PC-9 (cell line): ENCODE results near the gene CEP112. TPM values are rescaled to one million over a fixed set of nuclear protein-coding genes. Genes with fewer than 3 reads are reported as not detected.

Experiments
- BruUV-seq: library from RNA; stranded (reverse); fragments of 400-500 nt; replicated peaks from 2 replicates; lab custom pipeline; 2021; lab: Mats Ljungman, UMichigan
- CTCF ChIA-PET: fragments of 300-600 bp; sonication (Branson Sonifier 250); formaldehyde crosslinking; loops from one replicate; lab custom pipeline; 2022; ENCODE audit warnings: antibody characterized with exemption; lab: Charles Lee
- POLR2A ChIA-PET: fragments of 300-600 bp; sonication (Branson Sonifier 250); formaldehyde crosslinking; loops from one replicate; lab custom pipeline; 2022; ENCODE audit warnings: antibody characterized with exemption; ENCODE audit not compliant: unreplicated experiment; lab: Charles Lee
- DNase-seq, 2 experiments: peaks; one replicate each; pipeline versions ENCODE4 v3.0.0 to v3.0.0-alpha.2; 2015 to 2022; ENCODE audit warnings: mixed read lengths in 1 of 2
- H2AFZ ChIP-seq: fragments of 200-600 bp; sonication (generic); 2 replicates; pipeline ENCODE4 v1.8.1; 2017; ENCODE audit warnings: antibody characterized with exemption
- H3F3A ChIP-seq: fragments of 200-600 bp; sonication (generic); 2 replicates; pipeline ENCODE4 v1.8.1; 2017; ENCODE audit warnings: antibody characterized with exemption, mild to moderate bottlenecking, low read depth; ENCODE audit not compliant: insufficient read depth
- H3K27ac ChIP-seq: fragments of 200-600 bp; sonication (generic); 2 replicates; pipeline ENCODE4 v1.6.1; 2016; ENCODE audit warnings: mixed run types
- H3K27me3 ChIP-seq: fragments of 200-600 bp; sonication (generic); 2 replicates; pipeline ENCODE4 v1.6.1; 2016; ENCODE audit warnings: low read depth, mixed run types; ENCODE audit not compliant: insufficient read depth
- H3K36me3 ChIP-seq: fragments of 200-600 bp; sonication (generic); 2 replicates; pipeline ENCODE4 v1.6.1; 2016; ENCODE audit warnings: low read depth, mixed run types
- H3K4me1 ChIP-seq: fragments of 200-600 bp; sonication (generic); replicated peaks from 2 replicates; pipeline ENCODE4 v1.6.1; 2016; ENCODE audit warnings: mixed run types; ENCODE audit not compliant: insufficient read depth
- H3K4me2 ChIP-seq: fragments of 200-600 bp; sonication (generic); 2 replicates; pipeline ENCODE4 v1.6.1; 2017; ENCODE audit warnings: mixed run types
- H3K4me3 ChIP-seq: fragments of 200-600 bp; sonication (generic); 2 replicates; pipeline ENCODE4 v1.6.1; 2016; ENCODE audit warnings: mixed run types
- H3K79me2 ChIP-seq: fragments of 200-600 bp; sonication (generic); 2 replicates; pipeline ENCODE4 v1.6.1; 2017; ENCODE audit warnings: low read depth, mixed run types
- H3K9me2 ChIP-seq: fragments of 200-600 bp; sonication (generic); 2 replicates; pipeline ENCODE4 v1.8.1; 2017; ENCODE audit warnings: mild to moderate bottlenecking; ENCODE audit not compliant: insufficient read depth
- H3K9me3 ChIP-seq: fragments of 200-600 bp; sonication (generic); 2 replicates; pipeline ENCODE4 v1.8.1; 2016; ENCODE audit warnings: low read depth; ENCODE audit not compliant: insufficient read depth
- H4K20me1 ChIP-seq: fragments of 200-600 bp; sonication (generic); 2 replicates; pipeline ENCODE4 v1.8.1; 2017; ENCODE audit not compliant: insufficient read depth
- CTCF ChIP-seq: fragments of 200-600 bp; sonication (generic); conservative IDR thresholded peaks from 2 replicates; pipeline ENCODE4 v1.6.1; 2017; ENCODE audit warnings: mixed run types, antibody characterized with exemption, mild to moderate bottlenecking, moderate library complexity
- EZH2 ChIP-seq: fragments of 200-600 bp; sonication (generic); IDR thresholded peaks from 2 replicates; pipeline ENCODE4 v1.8.0; 2017; ENCODE audit warnings: antibody characterized with exemption, low read depth
- intact Hi-C: fragments of 100-400 bp; cut with micrococcal nuclease; formaldehyde crosslinking; loops from one replicate; pipeline ENCODE4 v1.10.0; 2022; ENCODE audit not compliant: unreplicated experiment
- total RNA-seq: library from RNA; stranded (reverse); gene quantifications from 2 replicates; pipeline ENCODE4 v1.2.3, GENCODE V29; 2021

Gene CEP112
- total RNA-seq, 1 experiment from 2014 or later = 4.3 TPM

GRCh38 chr17:66054242-66054641 lies 137.7 kb downstream of the CEP112 start:
- DNase-seq = no peak

GRCh38 chr17:66044083-66044482 lies 147.8 kb downstream of the CEP112 start:
- no peaks in the 10 kb centered on the region for H3K9me3 ChIP-seq
- no peaks in the 10 kb centered on the region for H3K79me2 ChIP-seq
- H3K27me3 ChIP-seq = no peaks in the 10 kb centered on the region
- H3K9me2 ChIP-seq = no peaks in the 10 kb centered on the region; the same call in 1 of the 2 replicates
- no peaks in the 10 kb centered on the region for H3K4me1 ChIP-seq
- no peak overlapping the region for H3K4me3 ChIP-seq
- CTCF ChIA-PET = no interaction called here
- TF ChIP-seq EZH2 = no peak
- no peak for TF ChIP-seq CTCF
- no peak for DNase-seq
- no peak overlapping the region for H3K4me2 ChIP-seq
- no peaks in the 10 kb centered on the region for H4K20me1 ChIP-seq
- H2AFZ ChIP-seq = no peak overlapping the region
- H3K27ac ChIP-seq = no peak overlapping the region
- BruUV-seq = no TSS peak
- POLR2A ChIA-PET = no interaction called here
- no peaks in the 10 kb centered on the region for H3F3A ChIP-seq
- intact Hi-C loops = no loop called here
- H3K36me3 ChIP-seq = no peaks in the 10 kb centered on the region

More at GRCh38 chr17:66054242-66054641, 137.7 kb downstream of the CEP112 start:
- POLR2A ChIA-PET = no interaction called here
- H3F3A ChIP-seq = no peaks in the 10 kb centered on the region
- TF ChIP-seq EZH2 (no peak), CTCF (no peak)
- H4K20me1 ChIP-seq = no peaks in the 10 kb centered on the region
- no peak overlapping the region for H2AFZ ChIP-seq
- H3K9me2 ChIP-seq = no peaks in the 10 kb centered on the region; the same call in 1 of the 2 replicates
- no peak overlapping the region for H3K4me2 ChIP-seq
- no peaks in the 10 kb centered on the region for H3K27me3 ChIP-seq
- CTCF ChIA-PET = interaction anchor here (0.7 kb wide), 1 partner anchor 122 kb away, joined by 3 read pairs; no protein-coding TSS in a partner anchor
- H3K9me3 ChIP-seq = no peaks in the 10 kb centered on the region
- H3K79me2 ChIP-seq = no peaks in the 10 kb centered on the region
- H3K4me1 ChIP-seq = no peaks in the 10 kb centered on the region
- H3K27ac ChIP-seq = no peak overlapping the region
- no TSS peak for BruUV-seq
- no peak overlapping the region for H3K4me3 ChIP-seq
- no peaks in the 10 kb centered on the region for H3K36me3 ChIP-seq
- intact Hi-C loops = no loop called here

- Histone ChIP-seq H3F3A (no peaks in the 10 kb centered on the region), H3K4me3 (no peak overlapping the region), H3K27ac (no peak overlapping the region), H3K9me2 (no peaks in the 10 kb centered on the region; the same call in 1 of the 2 replicates), H3K9me3 (no peaks in the 10 kb centered on the region), H3K4me1 (no peaks in the 10 kb centered on the region), H3K36me3 (no peaks in the 10 kb centered on the region), H3K27me3 (no peaks in the 10 kb centered on the region), H3K79me2 (no peaks in the 10 kb centered on the region), H3K4me2 (no peak overlapping the region), H4K20me1 (no peaks in the 10 kb centered on the region), H2AFZ (no peak overlapping the region)
- TF ChIP-seq CTCF (no peak), EZH2 (no peak)
- no peak for DNase-seq
- POLR2A ChIA-PET = no interaction called here
- BruUV-seq = no TSS peak
- CTCF ChIA-PET = no interaction called here
- intact Hi-C loops = no loop called here
These were observed 148.5 kb downstream of the CEP112 start for GRCh38 chr17:66043419-66043818.
